NCI-H1694 (cell line): ENCODE data around the gene HEMK1.

Source experiments
- DNase-seq: peaks from one replicate; lab custom pipeline; 2025; lab: John Stamatoyannopoulos, UW

The HEMK1 gene

GRCh38 chr3:50645378-50645777, 76.1 kb downstream of the HEMK1 start:
- DNase-seq, result no peak
